PC-3 (cell line): Measurements from ENCODE around the gene FAM162A. TPM values are rescaled to one million over a fixed set of nuclear protein-coding genes. Genes with fewer than 3 reads are reported as not detected.

Source experiments
- ATAC-seq: fragments of 200-7000 bp; cut with Tn5 transposase; 2 replicates; pipeline ENCODE4 v1.9.1; 2020; ENCODE audit warnings: mild to moderate bottlenecking, moderate library complexity
- BruUV-seq: library from RNA; stranded (reverse); fragments of 400-500 nt; replicated peaks from 2 replicates; lab custom pipeline; 2021; lab: Mats Ljungman, UMichigan
- CTCF ChIA-PET: fragments of 300-600 bp; sonication (Branson Sonifier 250); formaldehyde crosslinking; loops from one replicate; lab custom pipeline; 2022; ENCODE audit warnings: antibody characterized with exemption; lab: Charles Lee
- POLR2A ChIA-PET: fragments of 300-600 bp; sonication (Branson Sonifier 250); formaldehyde crosslinking; loops from one replicate; lab custom pipeline; 2022; ENCODE audit warnings: antibody characterized with exemption; ENCODE audit not compliant: unreplicated experiment; lab: Charles Lee
- DNase-seq: peaks from one replicate; pipeline ENCODE4 v3.0.0-alpha.2; 2015
- H2AFZ ChIP-seq: fragments of 300-600 bp; sonication (generic); 2 replicates; pipeline ENCODE4 v1.6.0; 2016; ENCODE audit warnings: antibody characterized with exemption, low read length
- H3F3A ChIP-seq: fragments of 300-600 bp; sonication (generic); one replicate; pipeline ENCODE4 v1.6.0; 2017; ENCODE audit warnings: antibody characterized with exemption, low read length, control low read depth, mild to moderate bottlenecking; ENCODE audit not compliant: unreplicated experiment
- H3K27ac ChIP-seq: fragments of 300-600 bp; sonication (generic); 2 replicates; pipeline ENCODE4 v1.5.1; 2016; ENCODE audit warnings: mild to moderate bottlenecking, low read length
- H3K27me3 ChIP-seq: fragments of 300-600 bp; sonication (generic); 2 replicates; pipeline ENCODE4 v1.6.1; 2016; ENCODE audit warnings: low read length, mixed read lengths
- H3K36me3 ChIP-seq: fragments of 300-600 bp; sonication (generic); 2 replicates; pipeline ENCODE4 v1.6.1; 2016; ENCODE audit warnings: low read depth, mixed run types, low read length, mixed read lengths
- H3K4me1 ChIP-seq: fragments of 300-600 bp; sonication (generic); 2 replicates; pipeline ENCODE4 v1.5.1; 2016; ENCODE audit warnings: low read length; ENCODE audit not compliant: insufficient read depth
- H3K4me2 ChIP-seq: fragments of 300-600 bp; sonication (generic); 2 replicates; pipeline ENCODE4 v1.6.0; 2016; ENCODE audit warnings: low read length
- H3K4me3 ChIP-seq: fragments of 300-600 bp; sonication (generic); 2 replicates; pipeline ENCODE4 v1.5.1; 2016; ENCODE audit warnings: mild to moderate bottlenecking, low read length, mixed read lengths
- H3K79me2 ChIP-seq: fragments of 300-600 bp; sonication (generic); 2 replicates; pipeline ENCODE4 v1.6.1; 2017; ENCODE audit warnings: low read length, mixed read lengths
- H3K9ac ChIP-seq: fragments of 300-600 bp; sonication (generic); 2 replicates; pipeline ENCODE4 v1.6.0; 2016; ENCODE audit warnings: mild to moderate bottlenecking, low read length
- H3K9me2 ChIP-seq: fragments of 300-600 bp; sonication (generic); replicated peaks from 2 replicates; pipeline ENCODE4 v1.6.1; 2016; ENCODE audit warnings: mixed run types, low read length, mixed read lengths
- H3K9me3 ChIP-seq: fragments of 300-600 bp; sonication (generic); 2 replicates; pipeline ENCODE4 v1.6.1; 2016; ENCODE audit warnings: low read length, mixed read lengths
- H4K20me1 ChIP-seq: fragments of 300-600 bp; sonication (generic); 2 replicates; pipeline ENCODE4 v1.6.1; 2016; ENCODE audit warnings: low read length, mixed read lengths
- CTCF ChIP-seq: fragments of 300-600 bp; sonication (generic); conservative IDR thresholded peaks from 2 replicates; pipeline ENCODE4 v1.5.1; 2017; ENCODE audit warnings: antibody characterized with exemption, low read depth, mild to moderate bottlenecking, low read length
- EZH2 ChIP-seq: fragments of 300-600 bp; sonication (generic); IDR thresholded peaks from one replicate; pipeline ENCODE4 v1.6.1; 2017; ENCODE audit warnings: antibody characterized with exemption, mild to moderate bottlenecking, low read length; ENCODE audit not compliant: unreplicated experiment
- EZH2phosphoT487 ChIP-seq: fragments of 300-600 bp; sonication (generic); IDR thresholded peaks from 2 replicates; pipeline ENCODE4 v1.6.1; 2018; ENCODE audit warnings: mild to moderate bottlenecking, antibody characterized with exemption, low read length, borderline replicate concordance
- intact Hi-C: fragments of 100-400 bp; cut with micrococcal nuclease; formaldehyde crosslinking; loops from 2 replicates; pipeline ENCODE4 v1.9.0; 2023
- total RNA-seq: library from RNA; depleted of rRNA; stranded (reverse); fragments of >200 nt; gene quantifications from 2 replicates; pipeline ENCODE4 v1.2.3, GENCODE V29; 2014

Gene FAM162A
- total RNA-seq, 1 experiment from 2014 or later = 126 TPM

- H3K27me3 ChIP-seq = no peaks in the 10 kb centered on the region
- no peak overlapping the region for H3K4me3 ChIP-seq
- ATAC-seq (peak; percentile 33), DNase-seq (peak; percentile 21)
- no peaks in the 10 kb centered on the region for H3K9me2 ChIP-seq
- ChIA-PET POLR2A (no interaction called here), CTCF (interaction anchor here (0.7 to 3.1 kb wide), 2 partner anchors 35 to 45 kb away, joined by 3 to 37 read pairs; no protein-coding TSS in a partner anchor)
- BruUV-seq = no TSS peak
- no peaks in the 10 kb centered on the region for H3K9me3 ChIP-seq
- no peak overlapping the region for H3K4me2 ChIP-seq
- no peak overlapping the region for H3K9ac ChIP-seq
- no peaks in the 10 kb centered on the region for H4K20me1 ChIP-seq
- intact Hi-C loops = loop anchor here (10.0 kb wide), 1 partner anchor 377 kb away; no protein-coding TSS in a partner anchor
- no peak for TF ChIP-seq EZH2phosphoT487
- no peak for TF ChIP-seq EZH2
- TF ChIP-seq CTCF = no peak
- H3K79me2 ChIP-seq = no peaks in the 10 kb centered on the region
- no peak overlapping the region for H2AFZ ChIP-seq
- H3K36me3 ChIP-seq = no peaks in the 10 kb centered on the region
- H3F3A ChIP-seq = no peaks in the 10 kb centered on the region
- H3K27ac ChIP-seq = no peak overlapping the region
- peaks cover 13% of the 10 kb centered on the region for H3K4me1 ChIP-seq
Measured at GRCh38 chr3:122351612-122352011, 32.4 kb upstream of the FAM162A start.

- intact Hi-C loops = loop anchor here (10.0 kb wide), 1 partner anchor 378 kb away; no protein-coding TSS in a partner anchor
- POLR2A ChIA-PET = no interaction called here
- no peak for TF ChIP-seq EZH2phosphoT487
- no peak for TF ChIP-seq CTCF
- TF ChIP-seq EZH2 = no peak
- Histone ChIP-seq H2AFZ (no peak overlapping the region), H3K4me1 (peaks cover 13% of the 10 kb centered on the region), H3K36me3 (no peaks in the 10 kb centered on the region; the same call in 1 of the 2 replicates), H3K27ac (no peak overlapping the region), H3K9ac (no peak overlapping the region), H4K20me1 (no peaks in the 10 kb centered on the region), H3K9me3 (no peaks in the 10 kb centered on the region), H3K4me2 (no peak overlapping the region), H3K79me2 (no peaks in the 10 kb centered on the region), H3F3A (no peaks in the 10 kb centered on the region), H3K4me3 (no peak overlapping the region), H3K27me3 (no peaks in the 10 kb centered on the region), H3K9me2 (no peaks in the 10 kb centered on the region)
- no TSS peak for BruUV-seq
- ATAC-seq (peak; percentile 31), DNase-seq (peak; percentile 70)
- CTCF ChIA-PET = interaction anchor here (6.5 kb wide), 1 partner anchor 47 kb away, joined by 68 read pairs; no protein-coding TSS in a partner anchor
Measured at GRCh38 chr3:122353215-122353614, 30.8 kb upstream of the FAM162A start.

DNA sequence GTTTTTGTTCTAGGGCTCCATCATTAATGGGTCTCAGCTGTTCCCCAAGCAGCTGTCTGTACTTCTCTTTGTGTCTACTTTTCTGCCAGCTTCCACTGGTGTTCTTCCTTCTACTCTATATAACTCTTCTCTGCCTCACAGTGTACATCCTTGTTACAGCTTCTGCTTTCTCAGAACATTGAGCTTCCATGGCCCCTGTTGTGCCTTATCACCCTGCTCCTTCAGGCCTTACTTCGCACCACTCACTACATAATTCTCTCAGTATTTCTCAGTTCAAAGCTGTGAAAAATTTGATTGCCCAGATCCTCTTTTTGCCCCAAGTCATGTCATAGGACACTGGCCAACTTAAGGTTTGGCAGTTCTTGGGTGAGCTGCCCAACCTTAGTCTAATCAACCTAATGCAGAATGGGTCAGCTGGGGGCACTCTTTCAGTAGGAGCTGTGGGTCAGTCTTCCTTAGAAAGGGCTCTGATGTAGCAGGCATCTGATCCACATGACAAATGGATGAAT lies 30.0 kb upstream of the FAM162A start:
- intact Hi-C loops = loop anchor here (10.0 kb wide), 1 partner anchor 379 kb away; no protein-coding TSS in a partner anchor
- no peaks in the 10 kb centered on the region for H3K9me2 ChIP-seq
- H3K27ac ChIP-seq = no peak overlapping the region
- no peak overlapping the region for H3K9ac ChIP-seq
- H3K9me3 ChIP-seq = no peaks in the 10 kb centered on the region
- BruUV-seq = no TSS peak
- H4K20me1 ChIP-seq = no peaks in the 10 kb centered on the region
- H3K27me3 ChIP-seq = no peaks in the 10 kb centered on the region
- no peaks in the 10 kb centered on the region for H3F3A ChIP-seq
- no peak overlapping the region for H2AFZ ChIP-seq
- no peak overlapping the region for H3K4me2 ChIP-seq
- peaks cover 7% of the 10 kb centered on the region; the same call in 1 of the 2 replicates for H3K36me3 ChIP-seq
- no peaks in the 10 kb centered on the region for H3K79me2 ChIP-seq
- no peak for DNase-seq
- TF ChIP-seq EZH2 (no peak), EZH2phosphoT487 (no peak), CTCF (no peak)
- CTCF ChIA-PET = interaction anchor here (6.5 kb wide), 1 partner anchor 47 kb away, joined by 68 read pairs; no protein-coding TSS in a partner anchor
- no peak for ATAC-seq
- peaks cover 13% of the 10 kb centered on the region for H3K4me1 ChIP-seq
- no peak overlapping the region for H3K4me3 ChIP-seq
- POLR2A ChIA-PET = no interaction called here
